NCI-H2227 (cell line): ENCODE data around the gene BEST3.
"Not testable (repeated sequence)": the region's sequence is repeated elsewhere in the genome, so short reads cannot be mapped to it uniquely, and the experiment has no call there.

ENCODE experiments used
- DNase-seq: peaks from one replicate; lab custom pipeline; 2025; ENCODE audit not compliant: unreplicated experiment; lab: John Stamatoyannopoulos, UW

Gene BEST3

DNA sequence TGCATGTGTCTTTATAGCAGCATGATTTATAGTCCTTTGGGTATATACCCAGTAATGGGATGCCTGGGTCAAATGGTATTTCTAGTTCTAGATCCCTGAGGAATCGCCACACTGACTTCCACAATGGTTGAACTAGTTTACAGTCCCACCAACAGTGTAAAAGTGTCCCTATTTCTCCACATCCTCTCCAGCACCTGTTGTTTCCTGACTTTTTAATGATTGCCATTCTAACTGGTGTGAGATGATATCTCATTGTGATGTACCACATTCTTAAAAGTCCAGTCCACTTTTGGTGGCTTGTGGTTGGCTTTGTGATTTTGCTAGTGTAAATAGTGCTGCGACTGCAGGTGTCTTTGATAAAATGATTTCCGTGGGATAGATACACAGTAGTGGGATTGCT lies 94.8 kb downstream of the BEST3 start:
- not testable (repeated sequence) for DNase-seq
